ENCODE results near the gene C9orf153. TPM values are rescaled to one million over a fixed set of nuclear protein-coding genes. Genes with fewer than 3 reads are reported as not detected.

C9orf153 gene
- total and polyA plus RNA-seq, 2 of the 13 experiments (the other 11 are each of a cell fraction or from before 2014, with no cell fraction given): 0.17 to 0.44 TPM

GRCh38 chr9:86281593-86282076, 22.2 kb upstream of the C9orf153 start (continued):
- TF ChIP-seq ZKSCAN8 (CRISPR knock-in tag; IDR thresholded peaks at IDR 0.05; ENCODE audit: borderline replicate concordance) (0 out of 2 replicates have a peak, but pooled peaks have one; percentile 56), POGZ (CRISPR knock-in tag; IDR thresholded peaks at IDR 0.05) (0 out of 2 replicates have a peak, but pooled peaks have one; percentile 23), ZNF572 (CRISPR knock-in tag; IDR thresholded peaks at IDR 0.05) (0 out of 2 replicates have a peak, but pooled peaks have one; percentile 63), ZNF3 (CRISPR knock-in tag; IDR thresholded peaks at IDR 0.05) (no peak), TCF7 (IDR thresholded peaks at IDR 0.05; ENCODE audit: low read depth) (peak; percentile 19; the same call in 1 of the 2 replicates), ZBTB40 (IDR thresholded peaks at IDR 0.05) (no peak), ZBTB40 (CRISPR knock-in tag; IDR thresholded peaks at IDR 0.05) (0 out of 2 replicates have a peak, but pooled peaks have one; percentile 11), ZNF331 (CRISPR knock-in tag; IDR thresholded peaks at IDR 0.05) (peak; percentile 31; the same call in 1 of the 2 replicates), MNT (IDR thresholded peaks at IDR 0.05) (no peak), SRSF9 (IDR thresholded peaks at IDR 0.05; ENCODE audit: borderline replicate concordance, insufficient read depth, low read depth, low read length, poor library complexity, severe bottlenecking) (no peak), ZFP1 (CRISPR knock-in tag; IDR thresholded peaks at IDR 0.05) (no peak), CCDC6 (CRISPR knock-in tag; IDR thresholded peaks at IDR 0.05) (no peak; the same call in 1 of the 2 replicates), HINFP (CRISPR knock-in tag; IDR thresholded peaks at IDR 0.05; ENCODE audit: low read depth) (no peak), SMAD3 (CRISPR knock-in tag; IDR thresholded peaks at IDR 0.05) (peak; percentile 14; the same call in 1 of the 2 replicates), ATRX (CRISPR knock-in tag; IDR thresholded peaks at IDR 0.05; ENCODE audit: borderline replicate concordance) (no peak), NR2C2 (CRISPR knock-in tag; IDR thresholded peaks at IDR 0.05; ENCODE audit: borderline replicate concordance) (no peak), ELF1 (CRISPR knock-in tag; IDR thresholded peaks at IDR 0.05) (no peak), NAIF1 (CRISPR knock-in tag; IDR thresholded peaks at IDR 0.05; ENCODE audit: borderline replicate concordance) (no peak), RFX5 (IDR thresholded peaks at IDR 0.05; ENCODE audit: low read depth, low read length) (no peak), PAX8 (CRISPR knock-in tag; IDR thresholded peaks at IDR 0.05; ENCODE audit: borderline replicate concordance) (no peak)
